HepG2 (cell line): ENCODE data around the gene CCDC86. TPM values are rescaled to one million over a fixed set of nuclear protein-coding genes. Genes with fewer than 3 reads are reported as not detected.

ENCODE experiments used
- DMAP1 ChIP-seq: IDR thresholded peaks from 2 replicates; pipeline ENCODE4 v1.6.1; 2016
- FOXK2 ChIP-seq: fragments of 450-650 bp; IDR thresholded peaks from 2 replicates; pipeline ENCODE4 v1.6.1; 2016
- GATAD2A ChIP-seq: IDR thresholded peaks from 2 replicates; pipeline ENCODE4 v1.6.1; 2016
- GMEB1 ChIP-seq: sonication (generic); formaldehyde crosslinking; IDR thresholded peaks from 2 replicates; pipeline ENCODE4 v1.5.1; 2020; ENCODE audit warnings: missing genetic modification reagents, mild to moderate bottlenecking, borderline replicate concordance
- HDAC6 ChIP-seq: fragments of 200-600 bp; sonication (generic); IDR thresholded peaks from 2 replicates; pipeline ENCODE4 v1.7.0; 2017; ENCODE audit warnings: mild to moderate bottlenecking, antibody characterized with exemption, low read length, low read depth
- HNRNPUL1 ChIP-seq: fragments of 200-400 bp; formaldehyde crosslinking; IDR thresholded peaks from 2 replicates; pipeline ENCODE4 v1.6.1; 2017; ENCODE audit warnings: low read depth, mild to moderate bottlenecking, low read length, moderate library complexity
- NFE2L1 ChIP-seq: sonication (generic); formaldehyde crosslinking; IDR thresholded peaks from 2 replicates; pipeline ENCODE4 v1.4.0; 2020; ENCODE audit warnings: missing genetic modification reagents, mild to moderate bottlenecking, borderline replicate concordance
- PHB2 ChIP-seq: fragments of 450-650 bp; IDR thresholded peaks from 2 replicates; pipeline ENCODE4 v1.6.1; 2018; ENCODE audit not compliant: partially characterized antibody
- POLR2A ChIP-seq, 2 experiments: IDR thresholded peaks; 2 replicates each; pipeline ENCODE4 v1.6.1; 2011; ENCODE audit warnings: low read depth in 2 of 2, low read length in 2 of 2, mild to moderate bottlenecking in 1 of 2, moderate library complexity in 1 of 2; ENCODE audit not compliant: insufficient read depth in 1 of 2
- RFX5 ChIP-seq: IDR thresholded peaks from 2 replicates; pipeline ENCODE4 v1.6.1; 2011; ENCODE audit warnings: low read depth, low read length, improper control_type of control experiment
- SMC3 ChIP-seq: IDR thresholded peaks from 2 replicates; pipeline ENCODE4 v1.6.1; 2011; ENCODE audit warnings: low read length, improper control_type of control experiment
- TCF12 ChIP-seq, 2 experiments: fragments of 450-650 bp in 1 of 2; sonication (generic) in 1 of 2; formaldehyde crosslinking in 1 of 2; IDR thresholded peaks; 2 replicates each; pipeline versions ENCODE4 v1.6.1 to v1.8.0; 2017 to 2022; ENCODE audit warnings: antibody characterized with exemption in 1 of 2, mild to moderate bottlenecking in 1 of 2, missing genetic modification reagents in 1 of 2, moderate library complexity in 1 of 2
- UBTF ChIP-seq: sonication (generic); formaldehyde crosslinking; IDR thresholded peaks from 2 replicates; pipeline ENCODE4 v1.4.0; 2020; ENCODE audit warnings: mild to moderate bottlenecking, missing genetic modification reagents
- ZBTB34 ChIP-seq: sonication (generic); formaldehyde crosslinking; IDR thresholded peaks from 2 replicates; pipeline ENCODE4 v1.8.0; 2022; ENCODE audit warnings: mild to moderate bottlenecking, missing genetic modification reagents
- ZBTB8A ChIP-seq: sonication (generic); formaldehyde crosslinking; IDR thresholded peaks from 2 replicates; pipeline ENCODE4 v1.4.0; 2020; ENCODE audit warnings: mild to moderate bottlenecking, low read depth, missing genetic modification reagents, borderline replicate concordance
- ZGPAT ChIP-seq: IDR thresholded peaks from 2 replicates; pipeline ENCODE4 v1.6.1; 2016; ENCODE audit warnings: mild to moderate bottlenecking
- ZMAT3 ChIP-seq: sonication (generic); formaldehyde crosslinking; conservative IDR thresholded peaks from 2 replicates; pipeline ENCODE4 v1.7.0; 2021; ENCODE audit warnings: missing genetic modification reagents
- ZMYM2 ChIP-seq: sonication (generic); formaldehyde crosslinking; IDR thresholded peaks from 2 replicates; pipeline ENCODE4 v1.8.0; 2022; ENCODE audit warnings: mild to moderate bottlenecking, missing genetic modification reagents
- ZNF33B ChIP-seq: sonication (generic); formaldehyde crosslinking; IDR thresholded peaks from 2 replicates; pipeline ENCODE4 v1.5.1; 2020; ENCODE audit warnings: mild to moderate bottlenecking, missing genetic modification reagents
- ZNF501 ChIP-seq: sonication (generic); formaldehyde crosslinking; IDR thresholded peaks from 2 replicates; pipeline ENCODE4 v1.5.1; 2020; ENCODE audit warnings: mild to moderate bottlenecking, moderate library complexity, missing genetic modification reagents
- polyA plus RNA-seq, 8 experiments: library from polyadenylated mRNA; depleted of rRNA in 3 of 8; stranded (reverse) in 7 of 8; unstranded in 1 of 8; fragments of >200 nt; fragmentation: Illumina TruSeq in 4 of 8; extraction: Trizol in 4 of 8; gene quantifications; 2 replicates each; pipeline versions ENCODE4 v1.2.1 to v1.2.3, GENCODE V29; 2011 to 2016; ENCODE audit warnings: low read depth in 4 of 8, missing spikeins in 1 of 8, mixed read lengths in 1 of 8; ENCODE audit not compliant: insufficient read depth in 1 of 8
- total RNA-seq, 5 experiments: library from RNA; depleted of rRNA; stranded (reverse); fragments of >200 nt; fragmentation: Illumina TruSeq; extraction: Trizol; gene quantifications; 2 replicates each; pipeline ENCODE4 v1.2.3, GENCODE V29; 2016; ENCODE audit warnings: low read depth in 1 of 5

The CCDC86 gene
- total and polyA plus RNA-seq, 2 of the 13 experiments (the other 11 are each of a cell fraction or from before 2014, with no cell fraction given) = 33.8 to 37.6 TPM

- TF ChIP-seq UBTF (CRISPR knock-in tag) = peak; percentile 55
- peak; percentile 61; the same call in 1 of the 2 replicates for TF ChIP-seq ZMYM2
- TF ChIP-seq RFX5 = no peak
- no peak; the same call in 1 of the 2 replicates for TF ChIP-seq ZNF33B (CRISPR knock-in tag)
- peak; percentile 100 for TF ChIP-seq GATAD2A (CRISPR knock-in tag)
- TF ChIP-seq HNRNPUL1 = no peak
- TF ChIP-seq ZGPAT = peak; percentile 98
- no peak for TF ChIP-seq NFE2L1 (CRISPR knock-in tag)
- TF ChIP-seq ZNF501 (CRISPR knock-in tag) = peak; percentile 64; the same call in 1 of the 2 replicates
- no peak for TF ChIP-seq POLR2A (IDR thresholded peaks at IDR 0.05; ENCODE audit: insufficient read depth in 1 of 2, low read depth in 2 of 2, low read length in 2 of 2)
- peak; percentile 64; the same call in 1 of the 2 replicates for TF ChIP-seq FOXK2
- no peak for TF ChIP-seq PHB2
- TF ChIP-seq ZMAT3 (CRISPR knock-in tag) = peak; percentile 94; the same call in 1 of the 2 replicates
- TF ChIP-seq GMEB1 (CRISPR knock-in tag) = no peak; the same call in 1 of the 2 replicates
- TF ChIP-seq ZBTB34 (CRISPR knock-in tag) = peak; percentile 60; the same call in 1 of the 2 replicates
- no peak for TF ChIP-seq HDAC6
- TF ChIP-seq ZBTB8A (CRISPR knock-in tag) = no peak
- peak; percentile 19; the same call in 1 of the 2 replicates for TF ChIP-seq SMC3
- no peak for TF ChIP-seq TCF12 (IDR thresholded peaks at IDR 0.05)
- TF ChIP-seq TCF12 (CRISPR knock-in tag; IDR thresholded peaks at IDR 0.05) = peak; percentile 75; the same call in 1 of the 2 replicates
- peak; percentile 54; the same call in 1 of the 2 replicates for TF ChIP-seq DMAP1
These were observed 38.9 kb downstream of the CCDC86 start (continued) for GRCh38 chr11:60880643-60881282.
